HL-60 (cell line): Measurements from ENCODE around the gene CD302.

ENCODE experiments used
- POLR2AphosphoS5 ChIP-seq: IDR thresholded peaks from 2 replicates; pipeline ENCODE4 v1.6.1; 2012; ENCODE audit warnings: low read depth
- SPI1 ChIP-seq: IDR thresholded peaks from 2 replicates; pipeline ENCODE4 v1.6.1; 2012; ENCODE audit warnings: low read depth, mild to moderate bottlenecking, borderline replicate concordance
- TF ChIP-seq, protein P1 (sequence below): IDR thresholded peaks from one replicate; pipeline ENCODE4 v1.5.1; 2011; ENCODE audit warnings: low read length, control low read depth, inconsistent platforms; ENCODE audit not compliant: insufficient read depth

DNA sequence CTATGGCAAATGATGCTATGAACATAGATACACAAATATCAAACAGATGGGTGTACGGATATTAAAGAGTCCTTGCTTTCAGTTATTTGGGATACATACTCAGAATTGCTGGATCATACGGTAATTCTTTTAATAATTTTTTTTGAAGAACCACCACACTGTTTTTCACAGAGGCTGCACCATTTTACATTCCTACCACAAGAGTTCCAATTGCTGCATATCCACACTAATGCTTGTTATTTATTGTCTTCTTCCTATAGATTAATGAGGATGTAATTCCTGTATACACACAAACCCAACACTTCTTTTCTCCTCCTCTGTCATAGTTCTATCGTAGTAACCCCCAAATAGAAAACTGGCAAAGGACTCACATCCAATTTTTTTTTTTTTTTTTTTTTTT lies 21.7 kb downstream of the CD302 start:
- TF ChIP-seq, protein P1, sequence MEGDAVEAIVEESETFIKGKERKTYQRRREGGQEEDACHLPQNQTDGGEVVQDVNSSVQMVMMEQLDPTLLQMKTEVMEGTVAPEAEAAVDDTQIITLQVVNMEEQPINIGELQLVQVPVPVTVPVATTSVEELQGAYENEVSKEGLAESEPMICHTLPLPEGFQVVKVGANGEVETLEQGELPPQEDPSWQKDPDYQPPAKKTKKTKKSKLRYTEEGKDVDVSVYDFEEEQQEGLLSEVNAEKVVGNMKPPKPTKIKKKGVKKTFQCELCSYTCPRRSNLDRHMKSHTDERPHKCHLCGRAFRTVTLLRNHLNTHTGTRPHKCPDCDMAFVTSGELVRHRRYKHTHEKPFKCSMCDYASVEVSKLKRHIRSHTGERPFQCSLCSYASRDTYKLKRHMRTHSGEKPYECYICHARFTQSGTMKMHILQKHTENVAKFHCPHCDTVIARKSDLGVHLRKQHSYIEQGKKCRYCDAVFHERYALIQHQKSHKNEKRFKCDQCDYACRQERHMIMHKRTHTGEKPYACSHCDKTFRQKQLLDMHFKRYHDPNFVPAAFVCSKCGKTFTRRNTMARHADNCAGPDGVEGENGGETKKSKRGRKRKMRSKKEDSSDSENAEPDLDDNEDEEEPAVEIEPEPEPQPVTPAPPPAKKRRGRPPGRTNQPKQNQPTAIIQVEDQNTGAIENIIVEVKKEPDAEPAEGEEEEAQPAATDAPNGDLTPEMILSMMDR, result no peak
- TF ChIP-seq SPI1, result no peak
- no peak for TF ChIP-seq POLR2AphosphoS5
